HAP-1 (cell line): ENCODE measurements around the gene CACTIN.
"Not testable (repeated sequence)": the region's sequence is repeated elsewhere in the genome, so short reads cannot be mapped to it uniquely, and the experiment has no call there.

Experiments used
- DNase-seq, 2 experiments: peaks; one replicate each; pipeline ENCODE4 v3.0.0-alpha.2; 2016 to 2020; ENCODE audit warnings: low spot score in 2 of 2
- H3K27me3 ChIP-seq: fragments of 250-450 bp; sonication (Bioruptor Pico); 2 replicates; pipeline ENCODE4 v1.5.1; 2020; ENCODE audit warnings: low read depth, mild to moderate bottlenecking, moderate library complexity
- H3K36me3 ChIP-seq: fragments of 250-450 bp; sonication (Bioruptor Pico); replicated peaks from 2 replicates; pipeline ENCODE4 v1.5.1; 2020; ENCODE audit warnings: mild to moderate bottlenecking
- H3K4me1 ChIP-seq: fragments of 250-450 bp; sonication (Bioruptor Pico); 2 replicates; pipeline ENCODE4 v1.5.1; 2020; ENCODE audit warnings: mild to moderate bottlenecking
- H3K4me3 ChIP-seq: fragments of 250-450 bp; sonication (Bioruptor Pico); 2 replicates; pipeline ENCODE4 v1.5.1; 2020; ENCODE audit warnings: mild to moderate bottlenecking, moderate library complexity
- H3K9me3 ChIP-seq: fragments of 250-450 bp; sonication (Bioruptor Pico); 2 replicates; pipeline ENCODE4 v1.5.1; 2020; ENCODE audit warnings: mild to moderate bottlenecking, moderate library complexity
- in situ Hi-C: fragments of 300-500 bp; cut with MboI; formaldehyde crosslinking; loops from 3 replicates; pipeline ENCODE4 v1.14.3; 2020; ENCODE audit warnings: low sequenced_read_pairs, inconsistent platforms, mixed read lengths

The CACTIN gene

GRCh38 chr19:3634496-3635045, 8.0 kb upstream of the CACTIN start:
- Histone ChIP-seq H3K27me3 (no peaks in the 10 kb centered on the region), H3K36me3 (no peaks in the 10 kb centered on the region; the same call in none of the 2 replicates), H3K4me1 (no peaks in the 10 kb centered on the region), H3K4me3 (no peak overlapping the region), H3K9me3 (no peaks in the 10 kb centered on the region)
- no peak for DNase-seq
- in situ Hi-C loops = no loop called here

GRCh38 chr19:3633559-3633988, 7.0 kb upstream of the CACTIN start:
- in situ Hi-C loops = no loop called here
- no peak for DNase-seq
- H3K4me3 ChIP-seq = no peak overlapping the region
- no peaks in the 10 kb centered on the region for H3K4me1 ChIP-seq
- no peaks in the 10 kb centered on the region for H3K9me3 ChIP-seq
- H3K36me3 ChIP-seq = no peaks in the 10 kb centered on the region; the same call in none of the 2 replicates
- H3K27me3 ChIP-seq = no peaks in the 10 kb centered on the region

GRCh38 chr19:3632739-3633558, 6.4 kb upstream of the CACTIN start:
- no peak for DNase-seq
- no peak overlapping the region for H3K4me3 ChIP-seq
- in situ Hi-C loops = no loop called here
- H3K4me1 ChIP-seq = no peaks in the 10 kb centered on the region
- no peaks in the 10 kb centered on the region for H3K9me3 ChIP-seq
- no peaks in the 10 kb centered on the region for H3K27me3 ChIP-seq
- H3K36me3 ChIP-seq = no peaks in the 10 kb centered on the region; the same call in 1 of the 2 replicates

DNA sequence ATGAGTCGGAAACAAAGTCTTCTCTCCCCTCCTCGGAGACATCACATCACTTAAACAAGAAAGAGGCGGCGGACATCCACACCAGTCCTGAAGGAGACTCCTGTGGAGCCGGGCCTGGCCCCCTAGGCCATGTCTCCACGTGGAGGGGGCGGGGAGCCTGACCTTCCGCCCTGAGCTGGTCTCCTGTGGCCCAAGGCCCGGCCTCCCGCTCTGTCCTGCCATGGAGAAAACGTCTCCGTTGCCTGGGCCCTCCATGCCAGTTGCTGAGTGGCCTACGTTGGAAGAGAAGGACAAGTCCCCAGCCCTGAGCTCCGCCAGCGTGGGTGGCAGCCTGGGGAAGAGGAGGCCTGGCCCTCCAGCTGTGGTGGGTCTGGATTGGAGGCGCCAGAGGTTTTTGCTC, 5.5 kb upstream of the CACTIN start:
- no peak for DNase-seq
- H3K27me3 ChIP-seq = no peaks in the 10 kb centered on the region
- no peak overlapping the region for H3K4me3 ChIP-seq
- no peaks in the 10 kb centered on the region for H3K9me3 ChIP-seq
- H3K36me3 ChIP-seq = no peaks in the 10 kb centered on the region; the same call in 1 of the 2 replicates
- in situ Hi-C loops = no loop called here
- peaks cover 3% of the 10 kb centered on the region; the same call in 1 of the 2 replicates for H3K4me1 ChIP-seq

DNA sequence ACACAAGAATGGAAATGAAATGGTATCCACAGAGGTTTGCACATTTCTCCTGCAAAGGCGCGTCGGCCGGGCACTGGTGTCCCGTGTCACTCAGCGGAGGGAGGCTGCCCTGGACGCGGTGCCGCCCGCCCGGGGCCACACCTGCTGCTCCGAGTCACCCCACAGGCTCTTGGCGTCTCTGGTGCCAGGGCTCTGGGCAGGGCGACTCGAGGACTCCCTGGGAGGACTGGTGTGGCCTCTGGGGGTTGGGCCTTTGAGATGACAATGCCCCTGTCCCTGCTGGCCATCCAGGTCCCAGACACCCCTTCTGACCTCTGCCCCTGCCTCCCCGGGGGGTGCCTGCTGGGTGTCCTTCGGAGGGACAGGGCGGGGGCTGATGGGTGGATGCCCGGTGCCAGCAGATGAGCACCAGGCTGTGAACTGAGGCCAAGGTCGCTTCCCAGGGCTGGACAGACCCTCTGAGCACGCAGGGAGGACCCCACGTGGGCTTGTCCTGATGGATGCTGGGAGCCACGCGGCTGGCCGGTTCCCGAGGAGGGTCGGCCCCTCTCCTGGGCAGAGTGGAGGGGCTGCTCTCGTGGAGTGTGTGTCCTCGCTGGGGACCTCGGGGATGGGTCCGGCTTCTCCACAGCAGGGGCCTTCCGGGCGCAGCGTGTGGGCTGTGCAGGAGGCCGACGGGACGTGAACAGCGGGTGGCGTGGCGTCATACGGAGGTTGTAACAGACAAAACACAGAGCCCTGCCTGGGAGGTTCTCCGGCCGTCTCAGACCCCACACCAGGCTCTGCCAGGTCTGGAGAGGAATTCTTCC, 4.7 kb upstream of the CACTIN start:
- no peak for DNase-seq
- H3K4me1 ChIP-seq = peaks cover 3% of the 10 kb centered on the region; the same call in 1 of the 2 replicates
- no peaks in the 10 kb centered on the region for H3K27me3 ChIP-seq
- in situ Hi-C loops = no loop called here
- H3K36me3 ChIP-seq = peaks cover 3% of the 10 kb centered on the region
- H3K4me3 ChIP-seq = no peak overlapping the region
- H3K9me3 ChIP-seq = no peaks in the 10 kb centered on the region

DNA sequence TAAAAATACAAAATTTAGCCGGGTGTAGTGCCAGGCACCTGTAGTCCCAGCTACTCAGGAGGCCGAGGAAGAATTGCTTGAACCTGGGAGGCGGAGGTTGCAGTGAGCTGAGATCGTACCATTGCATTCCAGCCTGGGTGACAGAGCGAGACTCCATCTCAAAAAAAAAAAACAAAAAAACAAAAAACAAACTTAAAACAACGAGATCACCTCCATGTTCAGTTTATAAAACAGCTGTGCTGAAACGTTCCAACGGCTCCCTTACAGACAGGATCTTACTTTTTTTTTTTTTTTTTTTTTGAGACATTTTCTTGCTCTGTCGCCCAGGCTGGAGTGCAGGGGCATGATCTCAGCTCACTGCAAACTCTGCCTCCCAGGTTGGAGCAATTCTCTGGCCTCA, 2.2 kb upstream of the CACTIN start:
- H3K36me3 ChIP-seq, in situ Hi-C loops, H3K9me3 ChIP-seq, H3K4me1 ChIP-seq, H3K4me3 ChIP-seq, DNase-seq, H3K27me3 ChIP-seq: not testable (repeated sequence)

DNA sequence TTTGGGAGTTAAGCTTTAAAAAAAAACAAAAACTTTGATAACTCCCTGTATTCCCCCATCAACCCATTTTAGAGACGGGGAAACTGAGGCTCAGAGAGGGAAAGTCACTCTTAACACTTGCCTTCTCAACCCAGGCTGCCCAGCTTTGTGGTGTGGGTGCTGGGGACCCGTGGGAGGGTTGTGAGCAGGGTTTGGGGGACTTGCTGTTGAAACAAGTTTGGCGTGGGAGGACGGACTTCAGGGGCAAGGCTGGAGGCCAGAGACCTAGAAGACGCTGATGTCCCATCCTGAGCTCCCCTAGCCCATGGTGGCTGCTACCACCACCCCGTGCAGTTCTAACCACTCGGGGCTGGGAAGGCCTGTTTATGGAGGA, 747 bp upstream of the CACTIN start:
- Histone ChIP-seq H3K36me3 (peaks cover 12% of the 10 kb centered on the region), H3K27me3 (no peaks in the 10 kb centered on the region), H3K4me1 (peaks cover 7% of the 10 kb centered on the region; the same call in 1 of the 2 replicates), H3K4me3 (peak overlapping the region; percentile 98), H3K9me3 (no peaks in the 10 kb centered on the region)
- DNase-seq = no peak
- in situ Hi-C loops = no loop called here

DNA sequence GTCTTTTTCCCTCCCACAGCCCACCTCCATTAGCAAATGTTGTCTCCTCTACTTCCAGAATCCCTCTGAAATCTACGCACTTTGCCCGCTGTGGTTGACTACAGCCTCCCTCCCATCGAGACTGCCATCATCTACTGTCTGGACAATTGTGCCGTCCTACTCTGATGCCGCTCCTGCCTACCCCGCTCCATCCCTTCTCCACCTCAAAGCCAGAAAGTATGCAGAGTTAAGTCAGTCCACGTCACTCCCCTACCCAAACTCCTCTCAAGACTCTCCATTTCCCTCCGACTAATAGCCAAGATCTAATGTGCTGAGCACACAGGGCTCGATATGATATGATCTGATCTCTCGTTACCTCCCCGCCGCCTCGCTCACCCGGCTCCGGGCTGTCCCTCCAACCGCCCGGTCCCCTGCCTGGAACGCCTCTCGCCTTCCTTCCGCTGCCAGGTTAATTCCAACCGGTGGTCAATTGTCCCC, 556 bp downstream of the CACTIN start:
- H3K9me3 ChIP-seq = no peaks in the 10 kb centered on the region
- H3K4me3 ChIP-seq = peak overlapping the region; percentile 98
- DNase-seq = no peak
- in situ Hi-C loops = no loop called here
- peaks cover 17% of the 10 kb centered on the region for H3K36me3 ChIP-seq
- H3K27me3 ChIP-seq = no peaks in the 10 kb centered on the region
- peaks cover 7% of the 10 kb centered on the region; the same call in 1 of the 2 replicates for H3K4me1 ChIP-seq

- Histone ChIP-seq H3K9me3 (no peaks in the 10 kb centered on the region), H3K4me1 (peaks cover 7% of the 10 kb centered on the region; the same call in 1 of the 2 replicates), H3K27me3 (no peaks in the 10 kb centered on the region), H3K36me3 (peaks cover 20% of the 10 kb centered on the region), H3K4me3 (no peak overlapping the region)
- in situ Hi-C loops = no loop called here
- no peak for DNase-seq
Measured at GRCh38 chr19:3623716-3624115, 2.9 kb downstream of the CACTIN start.

DNA sequence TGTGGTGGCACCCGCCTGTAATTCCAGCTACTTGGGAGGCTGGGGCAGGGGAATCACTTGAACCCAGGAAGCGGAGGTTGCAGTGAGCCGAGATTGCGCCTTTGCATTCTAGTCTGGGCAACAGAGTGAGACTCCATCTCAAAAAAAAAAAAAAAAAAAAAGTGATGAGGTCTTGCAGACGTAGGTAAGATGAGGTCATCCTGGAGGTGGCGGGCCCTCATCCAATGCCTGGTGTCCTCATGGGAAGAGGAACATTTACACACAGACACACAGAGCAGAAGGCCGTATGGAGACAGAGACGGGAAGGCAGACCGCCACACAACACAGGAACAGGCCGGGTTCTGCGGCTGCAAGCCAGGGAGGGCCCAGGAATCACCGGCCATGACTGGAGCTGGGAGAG, 4.4 kb downstream of the CACTIN start:
- in situ Hi-C loops = no loop called here

GRCh38 chr19:3621689-3622088, 4.9 kb downstream of the CACTIN start:
- no peaks in the 10 kb centered on the region for H3K27me3 ChIP-seq
- peaks cover 23% of the 10 kb centered on the region for H3K36me3 ChIP-seq
- H3K4me1 ChIP-seq = 0 out of 2 replicates have a peak, but pooled peaks cover 3% of the 10 kb centered on the region
- H3K9me3 ChIP-seq = no peaks in the 10 kb centered on the region
- no peak for DNase-seq
- in situ Hi-C loops = no loop called here
- H3K4me3 ChIP-seq = no peak overlapping the region

More for the DNA sequence above, 4.4 kb downstream of the CACTIN start:
- Histone ChIP-seq H3K36me3 (peaks cover 20% of the 10 kb centered on the region), H3K4me1 (peaks cover 5% of the 10 kb centered on the region; the same call in 1 of the 2 replicates), H3K27me3 (no peaks in the 10 kb centered on the region), H3K9me3 (no peaks in the 10 kb centered on the region), H3K4me3 (no peak overlapping the region)
- no peak for DNase-seq

DNA sequence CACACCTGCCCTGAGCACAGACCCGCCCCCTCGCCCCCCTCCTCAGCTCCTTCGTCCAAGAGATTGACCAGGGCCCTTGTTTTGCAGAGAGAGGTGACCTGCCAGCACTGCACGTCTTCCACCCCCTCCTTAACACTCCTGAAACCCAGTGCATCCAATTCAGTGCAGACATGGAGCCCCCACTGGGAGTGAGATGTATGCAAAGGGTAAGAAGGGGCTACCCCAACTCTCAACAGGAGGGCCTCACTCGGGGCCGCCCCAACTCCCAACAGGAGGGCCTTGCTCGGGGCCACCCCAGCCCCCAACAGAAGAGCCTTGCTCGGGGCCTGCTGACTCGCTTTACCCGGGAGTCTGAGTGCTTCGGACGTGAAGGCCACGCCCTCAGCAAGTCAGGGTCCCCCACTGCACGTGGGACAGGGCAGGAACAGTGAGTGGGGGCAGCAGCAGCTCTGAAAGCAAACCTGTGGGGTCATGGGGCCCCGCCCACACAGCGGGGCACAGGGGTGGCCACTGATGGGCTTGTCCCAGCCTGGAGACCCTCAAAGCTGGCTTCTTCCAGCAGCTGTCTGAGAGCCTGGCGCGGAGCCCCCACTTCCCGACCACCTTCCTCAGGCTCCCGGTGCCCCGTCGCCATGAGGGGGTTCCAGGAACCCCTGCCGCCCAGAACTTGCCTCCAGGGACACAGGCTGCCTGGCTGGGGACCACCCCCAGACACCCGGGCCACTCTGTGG, 5.6 kb downstream of the CACTIN start:
- DNase-seq = no peak
- Histone ChIP-seq H3K27me3 (no peaks in the 10 kb centered on the region), H3K4me3 (no peak overlapping the region), H3K9me3 (no peaks in the 10 kb centered on the region), H3K4me1 (0 out of 2 replicates have a peak, but pooled peaks cover 3% of the 10 kb centered on the region), H3K36me3 (peaks cover 20% of the 10 kb centered on the region)
- in situ Hi-C loops = no loop called here

- H3K4me3 ChIP-seq = no peak overlapping the region
- in situ Hi-C loops = no loop called here
- H3K27me3 ChIP-seq = no peaks in the 10 kb centered on the region
- no peak for DNase-seq
- peaks cover 20% of the 10 kb centered on the region for H3K36me3 ChIP-seq
- H3K9me3 ChIP-seq = no peaks in the 10 kb centered on the region
- 0 out of 2 replicates have a peak, but pooled peaks cover under 1% of the 10 kb centered on the region for H3K4me1 ChIP-seq
Measured at GRCh38 chr19:3620145-3620816, 6.3 kb downstream of the CACTIN start.
